Measurements from ENCODE around the gene WBP1L.

The WBP1L gene

GRCh38 chr10:102759497-102760210 is 15.9 kb downstream of the WBP1L start:
- no peak for DNase-seq
- Mint-ChIP-seq H3K4me3 (no peak overlapping the region), H3K27me3 (no peaks in the 10 kb centered on the region), H3K9me3 (no peaks in the 10 kb centered on the region), H3K36me3 (ENCODE audit: low read depth) (peaks cover 46% of the 10 kb centered on the region), H3K4me1 (ENCODE audit: low read depth) (peaks cover 36% of the 10 kb centered on the region), H3K27ac (no peak overlapping the region)

- no peak overlapping the region for H3K4me3 Mint-ChIP-seq
- no peaks in the 10 kb centered on the region for H3K9me3 Mint-ChIP-seq
- H3K27me3 Mint-ChIP-seq, result no peaks in the 10 kb centered on the region
- no peak for DNase-seq
- peaks cover 57% of the 10 kb centered on the region for H3K36me3 Mint-ChIP-seq (ENCODE audit: low read depth)
- no peak overlapping the region for H3K27ac Mint-ChIP-seq
- peaks cover 46% of the 10 kb centered on the region for H3K4me1 Mint-ChIP-seq (ENCODE audit: low read depth)
These were observed 18.2 kb downstream of the WBP1L start for GRCh38 chr10:102761981-102762380.

GRCh38 chr10:102762401-102763015 is 18.8 kb downstream of the WBP1L start:
- Mint-ChIP-seq H3K4me1 (ENCODE audit: low read depth) (peaks cover 48% of the 10 kb centered on the region), H3K4me3 (no peak overlapping the region), H3K27me3 (no peaks in the 10 kb centered on the region), H3K9me3 (no peaks in the 10 kb centered on the region), H3K27ac (no peak overlapping the region), H3K36me3 (ENCODE audit: low read depth) (peaks cover 59% of the 10 kb centered on the region)
- DNase-seq, result no peak

GRCh38 chr10:102763037-102763607 is 19.4 kb downstream of the WBP1L start:
- Mint-ChIP-seq H3K27me3 (no peaks in the 10 kb centered on the region), H3K36me3 (ENCODE audit: low read depth) (peaks cover 60% of the 10 kb centered on the region), H3K4me3 (no peak overlapping the region), H3K27ac (peak overlapping the region; percentile 13), H3K4me1 (ENCODE audit: low read depth) (peaks cover 52% of the 10 kb centered on the region), H3K9me3 (no peaks in the 10 kb centered on the region)
- no peak for DNase-seq

- H3K27ac Mint-ChIP-seq, result peak overlapping the region; percentile 33
- no peak overlapping the region for H3K4me3 Mint-ChIP-seq
- H3K4me1 Mint-ChIP-seq (ENCODE audit: low read depth), result peaks cover 46% of the 10 kb centered on the region
- peaks cover 52% of the 10 kb centered on the region for H3K36me3 Mint-ChIP-seq (ENCODE audit: low read depth)
- H3K27me3 Mint-ChIP-seq, result no peaks in the 10 kb centered on the region
- no peak for DNase-seq
- no peaks in the 10 kb centered on the region for H3K9me3 Mint-ChIP-seq
These were observed 20.9 kb downstream of the WBP1L start for GRCh38 chr10:102764470-102765161.

GRCh38 chr10:102765336-102765735 is 21.6 kb downstream of the WBP1L start:
- Mint-ChIP-seq H3K36me3 (ENCODE audit: low read depth) (peaks cover 46% of the 10 kb centered on the region), H3K4me1 (ENCODE audit: low read depth) (peaks cover 53% of the 10 kb centered on the region), H3K4me3 (no peak overlapping the region), H3K27ac (peak overlapping the region; percentile 2), H3K27me3 (no peaks in the 10 kb centered on the region), H3K9me3 (no peaks in the 10 kb centered on the region)
- no peak for DNase-seq

GRCh38 chr10:102767428-102768160 is 23.8 kb downstream of the WBP1L start:
- no peaks in the 10 kb centered on the region for H3K27me3 Mint-ChIP-seq
- peaks cover 69% of the 10 kb centered on the region for H3K4me1 Mint-ChIP-seq (ENCODE audit: low read depth)
- H3K27ac Mint-ChIP-seq, result peak overlapping the region; percentile 4
- no peaks in the 10 kb centered on the region for H3K9me3 Mint-ChIP-seq
- H3K36me3 Mint-ChIP-seq (ENCODE audit: low read depth), result peaks cover 40% of the 10 kb centered on the region
- H3K4me3 Mint-ChIP-seq, result no peak overlapping the region
- DNase-seq, result no peak

- no peaks in the 10 kb centered on the region for H3K27me3 Mint-ChIP-seq
- peaks cover 75% of the 10 kb centered on the region for H3K4me1 Mint-ChIP-seq (ENCODE audit: low read depth)
- no peak overlapping the region for H3K4me3 Mint-ChIP-seq
- H3K9me3 Mint-ChIP-seq, result no peaks in the 10 kb centered on the region
- no peak for DNase-seq
- peak overlapping the region; percentile 14 for H3K27ac Mint-ChIP-seq
- H3K36me3 Mint-ChIP-seq (ENCODE audit: low read depth), result peaks cover 22% of the 10 kb centered on the region
These were observed 25.8 kb downstream of the WBP1L start for GRCh38 chr10:102769375-102770107.

- Mint-ChIP-seq H3K9me3 (no peaks in the 10 kb centered on the region), H3K36me3 (ENCODE audit: low read depth) (peaks cover 19% of the 10 kb centered on the region), H3K4me1 (ENCODE audit: low read depth) (peaks cover 73% of the 10 kb centered on the region), H3K27ac (peak overlapping the region; percentile 14), H3K4me3 (no peak overlapping the region), H3K27me3 (no peaks in the 10 kb centered on the region)
- no peak for DNase-seq
These were observed 26.3 kb downstream of the WBP1L start for GRCh38 chr10:102770108-102770482.

- Mint-ChIP-seq H3K4me3 (no peak overlapping the region), H3K9me3 (no peaks in the 10 kb centered on the region), H3K4me1 (ENCODE audit: low read depth) (peaks cover 73% of the 10 kb centered on the region), H3K27ac (peak overlapping the region; percentile 14), H3K36me3 (ENCODE audit: low read depth) (peaks cover 14% of the 10 kb centered on the region), H3K27me3 (no peaks in the 10 kb centered on the region)
- no peak for DNase-seq
These were observed 27.0 kb downstream of the WBP1L start for GRCh38 chr10:102770792-102771191.

- Mint-ChIP-seq H3K9me3 (no peaks in the 10 kb centered on the region), H3K27me3 (no peaks in the 10 kb centered on the region), H3K4me1 (ENCODE audit: low read depth) (peaks cover 81% of the 10 kb centered on the region), H3K4me3 (no peak overlapping the region), H3K36me3 (ENCODE audit: low read depth) (peaks cover 13% of the 10 kb centered on the region), H3K27ac (no peak overlapping the region)
- no peak for DNase-seq
These were observed 29.6 kb downstream of the WBP1L start for GRCh38 chr10:102773320-102773719.

GRCh38 chr10:102773986-102774385 is 30.2 kb downstream of the WBP1L start:
- Mint-ChIP-seq H3K4me1 (ENCODE audit: low read depth) (peaks cover 84% of the 10 kb centered on the region), H3K4me3 (no peak overlapping the region), H3K27me3 (no peaks in the 10 kb centered on the region)

GRCh38 chr10:102775201-102775934 is 31.6 kb downstream of the WBP1L start:
- Mint-ChIP-seq H3K36me3 (ENCODE audit: low read depth) (peaks cover 19% of the 10 kb centered on the region), H3K4me1 (ENCODE audit: low read depth) (peaks cover 78% of the 10 kb centered on the region), H3K9me3 (no peaks in the 10 kb centered on the region), H3K27ac (peak overlapping the region; percentile 51), H3K27me3 (no peaks in the 10 kb centered on the region), H3K4me3 (no peak overlapping the region)
- DNase-seq, result no peak

More at GRCh38 chr10:102773986-102774385, 30.2 kb downstream of the WBP1L start:
- peak overlapping the region; percentile 28 for H3K27ac Mint-ChIP-seq
- no peaks in the 10 kb centered on the region for H3K9me3 Mint-ChIP-seq
- peaks cover 13% of the 10 kb centered on the region for H3K36me3 Mint-ChIP-seq (ENCODE audit: low read depth)
- no peak for DNase-seq
